HepG2 (cell line): Measurements from ENCODE around the gene PRKCZ. TPM values are rescaled to one million over a fixed set of nuclear protein-coding genes. Genes with fewer than 3 reads are reported as not detected.
A peak's percentile ranks its signal among the peaks of the same experiment; 100 is the strongest.

Experiments used
- CBX1 ChIP-seq: IDR thresholded peaks from one replicate; pipeline ENCODE4 v1.6.1; 2016; ENCODE audit warnings: antibody characterized with exemption, low read depth
- ETV6 ChIP-seq: sonication (generic); formaldehyde crosslinking; conservative IDR thresholded peaks from 2 replicates; pipeline ENCODE4 v1.4.0; 2020; ENCODE audit warnings: missing genetic modification reagents
- GPBP1L1 ChIP-seq: sonication (generic); formaldehyde crosslinking; IDR thresholded peaks from 2 replicates; pipeline ENCODE4 v1.5.0; 2020; ENCODE audit warnings: mild to moderate bottlenecking, missing genetic modification reagents
- GPN1 ChIP-seq: sonication (generic); formaldehyde crosslinking; IDR thresholded peaks from 2 replicates; pipeline ENCODE4 v1.5.1; 2020; ENCODE audit warnings: missing genetic modification reagents, borderline replicate concordance
- HNRNPL ChIP-seq: fragments of 200-400 bp; formaldehyde crosslinking; IDR thresholded peaks from 2 replicates; pipeline ENCODE4 v1.6.1; 2017; ENCODE audit warnings: mild to moderate bottlenecking, low read depth, low read length
- HNRNPLL ChIP-seq: fragments of 200-400 bp; formaldehyde crosslinking; IDR thresholded peaks from 2 replicates; pipeline ENCODE4 v1.6.1; 2017; ENCODE audit warnings: mild to moderate bottlenecking, low read depth, low read length; ENCODE audit not compliant: poor library complexity, severe bottlenecking
- HOXA7 ChIP-seq: sonication (generic); formaldehyde crosslinking; IDR thresholded peaks from 2 replicates; pipeline ENCODE4 v1.8.1; 2022; ENCODE audit warnings: mild to moderate bottlenecking, missing genetic modification reagents, moderate library complexity
- KMT2A ChIP-seq: sonication (generic); formaldehyde crosslinking; IDR thresholded peaks from 2 replicates; pipeline ENCODE4 v1.4.0; 2020; ENCODE audit warnings: missing genetic modification reagents
- NFKB2 ChIP-seq: sonication (generic); formaldehyde crosslinking; IDR thresholded peaks from 2 replicates; pipeline ENCODE4 v1.4.0; 2020; ENCODE audit warnings: missing genetic modification reagents, borderline replicate concordance
- SMAD3 ChIP-seq: sonication (generic); formaldehyde crosslinking; IDR thresholded peaks from 2 replicates; pipeline ENCODE4 v1.4.0; 2020; ENCODE audit warnings: missing genetic modification reagents
- SOX13 ChIP-seq, 3 experiments: fragments of 450-650 bp in 1 of 3; sonication (generic) in 1 of 3; formaldehyde crosslinking in 1 of 3; IDR thresholded peaks in 2 of 3; conservative IDR thresholded peaks in 1 of 3; 2 replicates each; pipeline versions ENCODE4 v1.5.0 to v1.6.1; 2016 to 2020; ENCODE audit warnings: antibody characterized with exemption in 1 of 3, mild to moderate bottlenecking in 1 of 3, missing compliant biosample characterization in 1 of 3, missing genetic modification reagents in 1 of 3, moderate library complexity in 1 of 3
- TBP ChIP-seq: sonication (generic); formaldehyde crosslinking; IDR thresholded peaks from 2 replicates; pipeline ENCODE4 v1.5.0; 2020; ENCODE audit warnings: missing genetic modification reagents
- TGIF2 ChIP-seq: IDR thresholded peaks from 2 replicates; pipeline ENCODE4 v1.6.1; 2016; ENCODE audit warnings: control low read depth, missing compliant biosample characterization
- YY1 ChIP-seq: IDR thresholded peaks from 2 replicates; pipeline ENCODE4 v1.6.1; 2011; ENCODE audit warnings: low read length, low read depth, moderate library complexity, mild to moderate bottlenecking; ENCODE audit not compliant: insufficient read depth, insufficient replicate concordance
- ZNF10 ChIP-seq: sonication (generic); formaldehyde crosslinking; IDR thresholded peaks from 2 replicates; pipeline ENCODE4 v1.4.0; 2020; ENCODE audit warnings: mild to moderate bottlenecking, low read depth, missing genetic modification reagents, borderline replicate concordance
- ZNF703 ChIP-seq: sonication (generic); formaldehyde crosslinking; IDR thresholded peaks from 2 replicates; pipeline ENCODE4 v1.5.1; 2020; ENCODE audit warnings: missing genetic modification reagents, mild to moderate bottlenecking, moderate library complexity, borderline replicate concordance
- ZNF772 ChIP-seq: sonication (generic); formaldehyde crosslinking; IDR thresholded peaks from 2 replicates; pipeline ENCODE4 v1.5.0; 2020; ENCODE audit warnings: mild to moderate bottlenecking, missing genetic modification reagents
- ZNF775 ChIP-seq: sonication (generic); formaldehyde crosslinking; IDR thresholded peaks from 2 replicates; pipeline ENCODE4 v1.4.0; 2020; ENCODE audit warnings: missing genetic modification reagents, mild to moderate bottlenecking, moderate library complexity, borderline replicate concordance
- polyA plus RNA-seq, 8 experiments: library from polyadenylated mRNA; depleted of rRNA in 3 of 8; stranded (reverse) in 7 of 8; unstranded in 1 of 8; fragments of >200 nt; fragmentation: Illumina TruSeq in 4 of 8; extraction: Trizol in 4 of 8; gene quantifications; 2 replicates each; pipeline versions ENCODE4 v1.2.1 to v1.2.3, GENCODE V29; 2011 to 2016; ENCODE audit warnings: low read depth in 4 of 8, missing spikeins in 1 of 8, mixed read lengths in 1 of 8; ENCODE audit not compliant: insufficient read depth in 1 of 8
- total RNA-seq, 5 experiments: library from RNA; depleted of rRNA; stranded (reverse); fragments of >200 nt; fragmentation: Illumina TruSeq; extraction: Trizol; gene quantifications; 2 replicates each; pipeline ENCODE4 v1.2.3, GENCODE V29; 2016; ENCODE audit warnings: low read depth in 1 of 5
- TF ChIP-seq, protein P1 (sequence below): sonication (generic); formaldehyde crosslinking; IDR thresholded peaks from 2 replicates; pipeline ENCODE4 v1.5.0; 2020; ENCODE audit warnings: mild to moderate bottlenecking, low read depth, missing genetic modification reagents, borderline replicate concordance
- TF ChIP-seq, protein P2 (sequence below): sonication (generic); formaldehyde crosslinking; IDR thresholded peaks from 2 replicates; pipeline ENCODE4 v1.4.0; 2020; ENCODE audit warnings: missing genetic modification reagents, borderline replicate concordance
- TF ChIP-seq, protein P3 (sequence below): sonication (generic); formaldehyde crosslinking; IDR thresholded peaks from 2 replicates; pipeline ENCODE4 v1.4.0; 2020; ENCODE audit warnings: missing genetic modification reagents, low read depth, mild to moderate bottlenecking, borderline replicate concordance

PRKCZ gene
- total and polyA plus RNA-seq, 2 of the 13 experiments (the other 11 are each of a cell fraction or from before 2014, with no cell fraction given), result 34.7 to 85.2 TPM

DNA sequence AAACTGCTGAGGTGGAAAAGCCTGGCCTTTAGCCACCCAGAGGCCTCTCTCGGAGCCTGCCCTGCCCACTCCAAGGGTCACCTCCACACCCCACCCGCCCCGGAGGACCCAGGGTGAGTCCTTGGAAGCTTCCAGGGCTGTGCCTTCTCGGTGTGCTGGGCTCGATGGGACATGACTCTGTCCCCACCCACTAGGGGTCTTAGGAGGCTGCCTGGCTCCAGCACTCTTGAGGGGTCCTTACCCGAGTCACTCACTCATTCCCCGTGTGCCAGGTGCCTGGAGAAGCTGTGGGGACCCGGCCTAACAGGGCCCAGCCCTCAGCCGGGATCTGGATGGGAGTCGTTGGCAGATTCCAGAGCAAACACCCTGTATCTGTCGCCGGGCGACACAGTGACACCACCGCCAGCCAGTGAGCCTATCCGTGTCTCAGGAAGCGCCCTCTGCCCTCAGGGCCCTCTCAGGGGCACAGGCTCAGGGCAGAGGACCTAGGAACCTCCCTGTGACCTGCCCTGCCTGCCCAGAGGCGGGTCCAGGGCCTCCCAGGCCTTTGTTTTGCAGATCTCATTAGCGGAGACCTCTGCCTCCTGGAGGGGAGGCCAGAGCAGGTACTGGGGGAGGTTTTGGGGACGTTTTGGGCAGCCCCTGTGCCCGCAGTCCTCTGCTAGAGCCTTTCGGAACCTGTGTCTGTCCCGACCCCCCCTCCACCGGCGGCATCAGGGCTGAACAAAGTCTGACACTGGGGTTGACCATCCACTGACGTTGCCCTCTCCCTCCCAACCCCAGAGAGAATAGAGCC is 3.1 kb upstream of the PRKCZ start (continued):
- 0 out of 2 replicates have a peak, but pooled peaks have one; percentile 36 for TF ChIP-seq SMAD3 (CRISPR knock-in tag)
- TF ChIP-seq GPBP1L1 (CRISPR knock-in tag), result no peak
- TF ChIP-seq, protein P1, sequence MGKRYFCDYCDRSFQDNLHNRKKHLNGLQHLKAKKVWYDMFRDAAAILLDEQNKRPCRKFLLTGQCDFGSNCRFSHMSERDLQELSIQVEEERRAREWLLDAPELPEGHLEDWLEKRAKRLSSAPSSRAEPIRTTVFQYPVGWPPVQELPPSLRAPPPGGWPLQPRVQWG (CRISPR knock-in tag), result no peak
- 0 out of 2 replicates have a peak, but pooled peaks have one; percentile 21 for TF ChIP-seq NFKB2
- TF ChIP-seq CBX1, result no peak
- no peak for TF ChIP-seq HOXA7 (CRISPR knock-in tag)
- TF ChIP-seq ETV6 (CRISPR knock-in tag), result no peak
- TF ChIP-seq HNRNPLL, result no peak
- TF ChIP-seq, protein P2, sequence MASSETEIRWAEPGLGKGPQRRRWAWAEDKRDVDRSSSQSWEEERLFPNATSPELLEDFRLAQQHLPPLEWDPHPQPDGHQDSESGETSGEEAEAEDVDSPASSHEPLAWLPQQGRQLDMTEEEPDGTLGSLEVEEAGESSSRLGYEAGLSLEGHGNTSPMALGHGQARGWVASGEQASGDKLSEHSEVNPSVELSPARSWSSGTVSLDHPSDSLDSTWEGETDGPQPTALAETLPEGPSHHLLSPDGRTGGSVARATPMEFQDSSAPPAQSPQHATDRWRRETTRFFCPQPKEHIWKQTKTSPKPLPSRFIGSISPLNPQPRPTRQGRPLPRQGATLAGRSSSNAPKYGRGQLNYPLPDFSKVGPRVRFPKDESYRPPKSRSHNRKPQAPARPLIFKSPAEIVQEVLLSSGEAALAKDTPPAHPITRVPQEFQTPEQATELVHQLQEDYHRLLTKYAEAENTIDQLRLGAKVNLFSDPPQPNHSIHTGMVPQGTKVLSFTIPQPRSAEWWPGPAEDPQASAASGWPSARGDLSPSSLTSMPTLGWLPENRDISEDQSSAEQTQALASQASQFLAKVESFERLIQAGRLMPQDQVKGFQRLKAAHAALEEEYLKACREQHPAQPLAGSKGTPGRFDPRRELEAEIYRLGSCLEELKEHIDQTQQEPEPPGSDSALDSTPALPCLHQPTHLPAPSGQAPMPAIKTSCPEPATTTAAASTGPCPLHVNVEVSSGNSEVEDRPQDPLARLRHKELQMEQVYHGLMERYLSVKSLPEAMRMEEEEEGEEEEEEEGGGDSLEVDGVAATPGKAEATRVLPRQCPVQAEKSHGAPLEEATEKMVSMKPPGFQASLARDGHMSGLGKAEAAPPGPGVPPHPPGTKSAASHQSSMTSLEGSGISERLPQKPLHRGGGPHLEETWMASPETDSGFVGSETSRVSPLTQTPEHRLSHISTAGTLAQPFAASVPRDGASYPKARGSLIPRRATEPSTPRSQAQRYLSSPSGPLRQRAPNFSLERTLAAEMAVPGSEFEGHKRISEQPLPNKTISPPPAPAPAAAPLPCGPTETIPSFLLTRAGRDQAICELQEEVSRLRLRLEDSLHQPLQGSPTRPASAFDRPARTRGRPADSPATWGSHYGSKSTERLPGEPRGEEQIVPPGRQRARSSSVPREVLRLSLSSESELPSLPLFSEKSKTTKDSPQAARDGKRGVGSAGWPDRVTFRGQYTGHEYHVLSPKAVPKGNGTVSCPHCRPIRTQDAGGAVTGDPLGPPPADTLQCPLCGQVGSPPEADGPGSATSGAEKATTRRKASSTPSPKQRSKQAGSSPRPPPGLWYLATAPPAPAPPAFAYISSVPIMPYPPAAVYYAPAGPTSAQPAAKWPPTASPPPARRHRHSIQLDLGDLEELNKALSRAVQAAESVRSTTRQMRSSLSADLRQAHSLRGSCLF (CRISPR knock-in tag), result no peak
- TF ChIP-seq ZNF775, result no peak
- TF ChIP-seq, protein P3, sequence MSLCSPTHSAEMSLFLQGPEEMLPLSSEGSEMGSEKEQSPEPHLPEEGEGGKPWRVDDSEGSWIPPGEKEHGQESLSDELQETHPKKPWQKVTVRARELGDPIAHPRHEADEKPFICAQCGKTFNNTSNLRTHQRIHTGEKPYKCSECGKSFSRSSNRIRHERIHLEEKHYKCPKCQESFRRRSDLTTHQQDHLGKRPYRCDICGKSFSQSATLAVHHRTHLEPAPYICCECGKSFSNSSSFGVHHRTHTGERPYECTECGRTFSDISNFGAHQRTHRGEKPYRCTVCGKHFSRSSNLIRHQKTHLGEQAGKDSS (CRISPR knock-in tag), result 0 out of 2 replicates have a peak, but pooled peaks have one; percentile 26
- TF ChIP-seq ZNF772, result peak; percentile 85
- no peak for TF ChIP-seq TGIF2 (CRISPR knock-in tag)
- no peak for TF ChIP-seq TBP (CRISPR knock-in tag)
- TF ChIP-seq GPN1, result no peak
- TF ChIP-seq KMT2A, result no peak
- TF ChIP-seq HNRNPL, result peak; percentile 83; the same call in 1 of the 2 replicates
- TF ChIP-seq ZNF10 (CRISPR knock-in tag), result no peak
- TF ChIP-seq YY1, result peak; percentile 2
- no peak for TF ChIP-seq SOX13 (IDR thresholded peaks at IDR 0.05)
- peak in 1 of 2 experiments; percentile 70; a peak in 2 of 4 replicates for TF ChIP-seq SOX13 (CRISPR knock-in tag; conservative IDR thresholded peaks at IDR 0.05 in 1 of 2, IDR thresholded peaks at IDR 0.05 in 1 of 2)
- no peak for TF ChIP-seq ZNF703 (CRISPR knock-in tag)
